GM12892 (cell line): ENCODE measurements around the gene CHGA.

Source experiments
- POLR2A ChIP-seq: IDR thresholded peaks from 2 replicates; pipeline ENCODE4 v1.6.1; 2011; ENCODE audit warnings: low read depth, low read length, control low read depth
- TAF1 ChIP-seq: IDR thresholded peaks from 2 replicates; pipeline ENCODE4 v1.6.1; 2011; ENCODE audit warnings: low read depth, mild to moderate bottlenecking, control low read depth, low read length, borderline replicate concordance

- no peak for TF ChIP-seq POLR2A
- TF ChIP-seq TAF1, result no peak
These were observed 45.5 kb downstream of the CHGA start for GRCh38 chr14:92968291-92969020.
